NCI-H774 (cell line): ENCODE results near the gene TAAR1.
A peak's percentile ranks its signal among the peaks of the same experiment; 100 is the strongest.
"Not testable (repeated sequence)": the region's sequence is repeated elsewhere in the genome, so short reads cannot be mapped to it uniquely, and the experiment has no call there.

Experiments
- DNase-seq: peaks from one replicate; lab custom pipeline; 2025; lab: John Stamatoyannopoulos, UW

The TAAR1 gene

DNA sequence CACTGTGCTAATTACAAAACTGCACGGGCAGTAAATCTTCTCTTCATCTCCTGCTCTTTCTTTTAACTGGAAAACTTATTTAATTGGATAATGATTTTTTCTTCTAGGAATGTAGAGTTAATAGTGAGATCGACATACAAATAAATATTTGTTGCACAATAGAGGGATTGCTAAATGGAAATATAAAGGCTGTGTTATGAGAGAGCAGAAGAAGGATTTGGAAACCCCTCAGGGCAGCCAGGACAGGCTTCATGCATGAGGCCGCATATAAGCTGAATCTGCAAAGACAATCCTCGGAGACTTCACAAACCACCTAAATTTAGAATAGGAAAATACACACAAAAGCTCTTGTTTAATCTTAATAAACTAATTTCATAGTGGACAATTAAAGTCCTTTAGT, 2.9 kb upstream of the TAAR1 start:
- no peak for DNase-seq

DNA sequence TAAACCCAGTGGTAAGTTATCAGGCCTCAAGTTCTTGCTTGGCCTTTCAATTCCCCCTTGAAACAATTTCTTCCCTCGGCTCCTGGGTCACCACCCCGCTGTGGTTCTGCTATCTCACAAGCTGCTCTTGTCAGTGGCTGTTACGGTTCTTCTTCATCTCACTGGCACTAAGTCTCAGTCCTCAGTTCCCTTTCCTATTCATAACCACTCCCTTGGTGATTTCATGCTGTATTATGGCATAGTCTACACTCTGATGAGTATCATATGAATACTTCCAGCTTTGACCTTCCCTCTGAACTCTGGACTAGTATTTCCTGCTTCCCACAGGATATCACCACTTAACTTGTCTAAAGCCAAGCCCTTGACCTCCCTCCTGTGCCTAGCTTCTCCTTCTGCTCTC, 7.9 kb downstream of the TAAR1 start:
- DNase-seq: no peak

DNA sequence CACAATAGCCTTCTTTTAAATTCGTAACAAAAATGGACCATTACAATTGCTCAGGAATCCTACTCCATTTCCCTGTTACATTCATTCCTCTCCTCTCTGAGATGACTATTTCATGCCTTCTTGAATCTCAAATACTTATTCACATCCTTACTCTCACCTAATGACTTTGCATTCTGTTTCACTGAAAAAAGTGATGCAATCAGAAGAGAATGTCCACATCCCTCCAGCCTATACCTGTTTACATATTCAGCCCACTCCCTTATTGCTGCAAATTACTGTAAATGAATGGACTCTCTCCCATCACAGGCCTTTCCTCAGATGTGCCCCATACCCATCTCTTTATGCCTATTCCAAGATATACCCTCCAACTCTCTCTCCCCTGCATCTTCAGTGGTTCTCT, 8.6 kb downstream of the TAAR1 start:
- DNase-seq: no peak

DNA sequence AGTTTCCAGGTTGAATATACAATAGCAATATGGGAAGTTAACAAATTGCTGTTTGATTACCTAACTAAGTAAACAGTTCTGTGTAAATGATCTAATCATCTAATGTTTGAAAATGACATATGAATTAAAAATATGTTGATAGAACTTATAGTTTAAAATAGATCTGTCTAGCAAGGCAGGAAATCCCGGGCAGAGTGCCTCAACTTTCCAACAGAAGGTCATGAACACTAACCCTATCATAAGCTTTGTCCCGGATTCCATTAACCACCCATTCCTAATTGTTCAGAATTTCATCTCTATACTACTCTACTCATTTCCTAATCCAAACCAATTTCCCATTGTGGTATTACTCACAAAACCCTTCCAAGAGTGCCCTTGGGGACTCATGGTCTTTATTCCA, 10.2 kb downstream of the TAAR1 start:
- DNase-seq: no peak

DNA sequence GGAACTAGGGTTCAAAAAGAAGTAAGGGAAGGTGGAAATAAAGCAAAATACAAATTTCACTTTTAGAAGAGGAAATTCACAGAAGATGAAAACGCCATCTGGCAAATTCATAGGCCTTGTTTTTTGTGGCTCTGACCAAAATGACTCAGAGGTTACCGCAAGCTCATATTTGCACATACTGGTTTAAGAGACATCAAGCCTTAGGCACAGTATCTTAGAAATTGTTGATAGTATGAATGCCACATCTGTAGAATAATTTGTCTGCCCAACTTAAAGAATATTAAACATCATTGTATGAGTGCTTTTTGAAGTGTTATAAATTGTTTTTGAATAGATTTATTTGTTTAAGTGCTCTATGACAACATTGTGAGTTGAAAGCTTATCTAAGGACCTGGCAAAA, 10.6 kb downstream of the TAAR1 start:
- peak; percentile 53 for DNase-seq

DNA sequence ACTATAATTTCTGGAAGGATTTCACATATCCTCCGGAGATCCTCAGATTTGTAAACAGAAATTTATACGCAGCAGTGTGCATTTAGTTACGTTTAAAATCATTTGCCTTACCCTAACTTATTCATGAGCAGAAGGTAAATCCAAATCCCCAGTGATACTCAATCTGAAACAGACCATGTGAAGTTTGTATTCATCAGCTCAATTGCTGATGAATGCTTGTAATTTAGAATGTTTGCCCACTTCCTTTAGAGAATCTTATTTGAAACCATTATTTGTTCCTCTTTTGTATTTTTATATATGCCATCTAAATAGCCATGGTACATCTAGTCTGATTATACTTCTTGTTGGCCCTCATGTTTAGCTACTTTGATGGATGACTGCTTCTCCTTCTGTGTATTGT, 15.4 kb downstream of the TAAR1 start:
- peak; percentile 67 for DNase-seq

DNA sequence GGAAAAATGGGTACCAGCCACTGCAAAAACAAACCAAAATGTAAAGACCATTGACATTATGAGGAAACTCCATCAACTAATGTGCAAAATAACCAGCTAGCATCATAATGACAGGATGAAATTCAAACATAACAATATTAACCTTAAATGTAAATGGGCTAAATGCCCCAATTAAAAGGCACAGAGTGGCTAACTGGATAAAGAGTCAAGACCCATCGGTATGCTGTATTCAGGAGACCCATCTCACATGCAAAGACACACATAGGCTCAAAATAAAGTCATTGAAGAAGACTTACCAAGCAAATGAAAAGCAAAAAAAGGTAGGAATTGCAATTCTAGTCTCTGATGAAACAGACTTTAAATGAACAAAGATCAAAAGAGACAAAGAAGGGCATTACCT, 21.8 kb downstream of the TAAR1 start:
- not testable (repeated sequence) for DNase-seq

DNA sequence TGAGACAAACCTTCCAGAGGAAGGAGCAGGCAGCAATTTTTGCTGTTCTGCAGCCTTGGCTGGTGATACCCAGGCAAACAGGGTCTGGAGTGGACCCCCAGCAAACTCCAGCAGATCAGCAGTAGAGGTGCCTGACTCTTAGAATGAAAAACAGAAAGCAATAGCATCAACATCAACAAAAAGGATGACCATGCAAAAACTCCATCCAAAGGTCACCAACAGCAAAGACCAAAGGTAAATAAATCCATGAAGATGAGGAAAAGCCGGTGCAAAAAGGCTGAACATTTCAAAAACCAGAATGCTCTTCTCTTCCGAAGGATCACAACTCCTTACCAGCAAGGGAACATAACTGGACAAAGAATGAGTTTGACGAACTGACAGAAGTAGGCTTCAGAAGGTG, 23.1 kb downstream of the TAAR1 start:
- not testable (repeated sequence) for DNase-seq

DNA sequence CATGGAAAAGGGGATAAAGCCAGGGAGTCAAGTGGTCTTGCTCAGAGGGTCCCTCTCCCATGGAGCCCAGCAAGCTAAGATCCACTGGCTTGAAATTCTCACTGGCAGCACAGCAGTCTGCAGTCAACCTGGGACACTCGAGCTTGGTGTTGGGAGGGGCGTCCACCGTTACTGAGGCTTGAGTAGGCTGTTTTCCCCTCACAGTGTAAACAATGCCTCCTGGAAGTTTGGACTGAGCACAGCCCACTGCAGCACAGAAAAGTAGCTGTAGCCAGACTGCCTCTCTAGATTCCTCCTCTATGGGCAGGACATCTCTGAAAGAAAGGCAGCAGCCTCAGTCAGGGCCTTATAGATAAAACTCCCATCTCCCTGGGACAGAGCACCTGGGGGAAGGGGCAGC, 23.7 kb downstream of the TAAR1 start:
- not testable (repeated sequence) for DNase-seq

DNA sequence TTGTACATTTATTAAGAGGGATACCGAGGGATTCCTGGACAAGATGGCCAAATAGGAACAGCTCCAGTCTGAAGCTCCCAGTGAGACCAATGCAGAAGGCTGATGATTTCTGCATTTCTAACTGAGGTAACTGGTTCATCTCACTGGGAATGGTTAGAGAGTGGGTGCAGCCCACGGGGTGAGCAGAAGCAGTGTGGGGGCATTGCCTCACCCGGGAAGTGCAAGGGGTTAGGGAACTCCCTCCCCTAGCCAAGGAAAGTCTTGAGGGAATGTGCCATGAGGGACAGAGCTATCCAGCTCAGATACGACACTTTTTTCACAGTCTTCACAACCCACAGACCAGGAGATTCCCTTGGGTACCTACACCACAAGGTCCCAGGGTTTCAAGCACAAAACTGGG, 24.2 kb downstream of the TAAR1 start:
- DNase-seq: no peak

DNA sequence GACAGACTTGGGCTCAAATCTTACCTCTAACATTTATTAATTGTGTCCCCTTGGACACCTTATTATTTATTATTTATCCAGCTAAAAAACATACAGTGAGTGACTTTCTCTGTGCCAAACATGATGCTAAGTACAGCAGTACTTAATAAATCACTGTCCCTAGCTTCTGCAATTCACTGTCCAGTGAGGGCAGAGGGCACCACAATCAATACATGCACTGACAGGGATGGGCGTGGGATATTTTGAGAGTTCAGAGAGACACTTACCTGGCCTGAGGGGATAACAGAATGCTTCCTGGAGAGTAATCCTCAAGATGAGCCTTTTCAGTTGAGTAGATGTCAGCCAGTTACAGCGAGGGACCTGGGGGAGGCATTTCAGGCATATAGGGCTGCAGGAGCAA, 25.6 kb downstream of the TAAR1 start:
- no peak for DNase-seq

DNA sequence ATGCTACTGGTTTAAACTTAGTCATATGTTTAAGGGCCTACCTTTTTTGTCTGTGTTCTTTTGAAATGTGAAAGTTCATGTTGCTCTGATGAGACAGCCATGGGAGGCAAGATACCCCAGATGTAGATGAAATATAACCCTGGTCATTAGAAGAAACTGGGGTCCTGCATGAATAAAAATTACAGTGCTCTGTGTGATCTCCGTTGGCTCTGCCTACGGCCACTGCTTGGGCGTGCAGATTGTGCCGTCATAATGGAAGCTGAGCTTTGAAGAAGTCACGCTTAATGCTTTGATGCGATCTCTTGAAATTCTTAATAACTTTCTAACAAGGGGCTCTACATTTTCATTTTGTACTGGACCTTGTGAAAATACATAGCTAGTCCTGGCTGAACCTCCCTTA, 34.8 kb downstream of the TAAR1 start, which contains the start of gene TAAR2:
Gene TAAR2, minus strand, starts transcription at position 101 of the 400 bp plus-strand sequence. Its CDS starts 0 bp downstream, at position 101.
- DNase-seq: no peak

DNA sequence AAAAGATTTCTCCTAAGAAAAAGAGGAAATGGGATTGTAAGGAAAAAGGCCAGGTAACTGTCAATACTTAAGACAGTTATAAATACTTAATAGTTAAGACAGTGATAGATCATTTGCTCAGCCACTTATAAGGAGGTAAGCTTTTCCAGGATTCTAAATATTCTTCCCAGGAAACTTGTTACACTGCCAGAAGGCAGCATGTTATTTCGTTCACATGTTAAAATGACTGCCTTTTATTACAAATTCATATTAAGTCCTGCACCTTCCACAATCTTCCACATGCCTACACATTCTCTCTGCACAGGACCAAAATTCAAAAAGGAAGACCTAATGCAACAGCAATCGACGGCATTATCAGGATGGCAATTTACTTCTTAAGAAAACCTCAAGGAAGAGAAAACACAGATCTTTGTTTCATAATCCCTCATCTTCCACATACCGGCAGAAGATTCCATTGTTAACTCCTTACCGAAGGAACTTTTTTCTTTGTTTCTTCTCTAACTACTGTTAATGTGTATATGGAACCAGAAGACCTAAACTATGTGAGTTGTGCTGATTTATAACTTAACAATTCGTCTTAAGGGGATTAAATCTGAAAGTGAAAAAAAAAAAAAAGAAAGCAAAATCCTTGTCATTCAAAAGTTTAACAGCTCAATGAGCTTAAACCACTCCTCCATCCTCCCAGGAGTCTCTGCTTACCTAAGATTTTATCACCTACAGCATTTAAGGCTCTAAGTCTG, 35.7 kb downstream of the TAAR1 start:
- DNase-seq: no peak

DNA sequence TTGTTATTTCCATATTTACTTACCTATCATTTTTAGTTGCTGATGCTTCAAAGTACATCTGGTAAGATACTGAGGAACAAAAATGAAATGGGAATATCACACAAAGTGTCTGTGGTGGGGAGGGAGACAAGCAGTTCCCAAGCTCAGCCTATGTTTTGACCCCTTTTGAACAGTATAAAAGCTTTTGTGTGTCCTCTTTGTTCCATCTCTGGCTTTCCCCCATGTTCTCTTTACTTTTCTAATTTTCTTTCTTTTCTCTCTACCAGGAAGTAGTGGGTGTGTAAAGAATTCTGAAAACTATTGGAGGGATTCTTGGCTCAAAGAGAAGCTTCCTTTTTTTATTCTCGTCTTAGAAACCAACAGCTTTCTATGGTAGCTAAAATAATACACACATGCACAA, 42.3 kb downstream of the TAAR1 start:
- DNase-seq: no peak

DNA sequence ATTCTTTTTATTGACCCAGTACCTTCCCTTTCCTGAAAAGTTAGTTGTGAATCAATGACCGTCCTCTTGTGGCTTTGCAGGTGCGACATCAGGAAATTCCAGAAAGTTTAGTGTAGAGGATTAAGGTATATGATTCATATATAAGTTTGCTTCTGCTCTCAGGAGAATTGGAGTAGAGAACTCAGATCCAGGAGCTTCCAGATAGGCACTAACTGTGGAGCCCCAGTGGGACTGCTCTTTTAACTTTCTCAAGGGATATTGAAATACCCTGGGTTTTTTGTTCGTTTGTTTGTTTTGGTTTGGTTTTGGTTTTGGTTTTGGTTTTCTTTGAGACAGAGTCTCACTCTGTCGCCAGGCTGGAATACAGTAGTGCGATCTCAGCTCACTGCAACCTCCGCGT, 44.4 kb downstream of the TAAR1 start:
- no peak for DNase-seq

DNA sequence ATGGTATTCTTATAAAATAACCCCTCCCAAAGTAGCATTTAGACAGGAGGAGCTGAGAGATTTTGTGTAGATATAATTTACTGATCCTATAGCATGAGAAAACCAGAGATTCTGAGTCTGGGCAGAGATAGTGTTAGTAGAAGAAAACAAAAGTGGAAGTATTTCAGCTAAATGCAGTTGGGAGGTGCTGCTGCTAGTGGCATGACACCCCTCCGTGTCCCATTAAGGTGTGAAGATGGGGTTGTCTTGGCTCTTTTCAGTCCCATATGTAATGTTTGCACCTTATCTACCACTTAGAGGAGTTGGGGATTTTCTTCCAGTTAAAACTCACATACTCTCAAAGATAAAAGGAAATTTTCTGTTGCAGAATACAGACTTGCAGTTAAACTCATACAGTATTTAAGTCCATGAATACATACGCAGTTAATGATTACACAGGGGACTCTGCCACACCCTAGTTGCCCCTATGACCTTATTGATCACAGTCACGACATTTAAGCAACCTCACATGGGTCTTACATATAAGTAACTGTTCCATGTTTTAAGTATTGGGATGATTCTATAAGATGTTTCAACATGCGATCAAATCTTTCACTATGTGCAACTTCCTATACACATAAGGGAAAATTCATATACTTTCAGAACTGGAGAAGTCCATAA, 46.4 kb downstream of the TAAR1 start:
- DNase-seq: no peak

DNA sequence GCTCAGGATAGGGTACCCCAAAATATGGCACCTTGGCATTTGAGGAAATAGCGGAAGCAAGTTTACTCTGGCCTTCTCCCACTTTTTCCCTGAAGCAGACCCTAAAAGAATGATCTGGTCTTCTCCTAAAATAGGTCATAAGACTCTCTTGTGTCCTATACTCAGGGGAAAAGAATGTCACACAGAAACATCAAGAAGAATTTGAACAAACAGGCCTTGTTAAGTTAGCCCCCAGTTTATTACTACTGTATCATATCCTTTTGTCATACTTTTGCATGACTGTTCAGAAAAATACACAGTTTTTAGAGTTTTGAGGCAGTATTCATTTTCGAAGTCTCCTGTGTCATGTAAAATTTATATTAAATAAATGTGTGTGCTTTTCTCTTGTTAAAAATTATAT, 47.4 kb downstream of the TAAR1 start:
- no peak for DNase-seq

DNA sequence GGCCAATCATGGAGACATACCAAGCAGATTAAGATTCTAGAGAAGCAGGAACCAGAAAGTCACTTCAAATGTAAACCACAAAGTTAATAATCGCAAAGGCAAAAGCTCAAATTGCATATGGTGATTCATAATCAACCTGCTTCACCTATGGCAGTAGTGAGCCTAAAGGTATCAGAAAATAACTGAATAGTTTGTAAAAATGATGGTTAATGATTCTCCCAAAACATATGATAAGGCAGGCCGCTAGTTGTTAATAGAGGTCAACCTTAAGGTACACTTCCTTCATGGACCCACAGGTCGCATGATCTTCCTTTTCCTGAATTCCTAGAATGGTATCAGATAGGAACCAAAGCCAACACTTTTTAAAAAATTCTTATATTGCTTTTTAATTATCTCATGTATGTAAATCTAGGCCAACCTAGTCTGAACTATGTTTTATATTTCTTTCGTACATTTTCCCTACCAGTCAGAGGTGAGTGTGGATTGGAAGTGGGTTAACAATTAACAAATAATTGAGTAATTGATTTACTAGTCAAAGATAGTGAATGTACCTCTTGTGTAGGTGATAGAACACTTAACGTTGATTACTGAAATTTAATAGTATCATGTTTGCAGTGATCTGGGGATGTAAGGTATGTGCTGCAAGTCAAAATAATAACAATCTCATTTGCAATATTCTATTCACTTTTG, 51.3 kb downstream of the TAAR1 start:
- no peak for DNase-seq

DNA sequence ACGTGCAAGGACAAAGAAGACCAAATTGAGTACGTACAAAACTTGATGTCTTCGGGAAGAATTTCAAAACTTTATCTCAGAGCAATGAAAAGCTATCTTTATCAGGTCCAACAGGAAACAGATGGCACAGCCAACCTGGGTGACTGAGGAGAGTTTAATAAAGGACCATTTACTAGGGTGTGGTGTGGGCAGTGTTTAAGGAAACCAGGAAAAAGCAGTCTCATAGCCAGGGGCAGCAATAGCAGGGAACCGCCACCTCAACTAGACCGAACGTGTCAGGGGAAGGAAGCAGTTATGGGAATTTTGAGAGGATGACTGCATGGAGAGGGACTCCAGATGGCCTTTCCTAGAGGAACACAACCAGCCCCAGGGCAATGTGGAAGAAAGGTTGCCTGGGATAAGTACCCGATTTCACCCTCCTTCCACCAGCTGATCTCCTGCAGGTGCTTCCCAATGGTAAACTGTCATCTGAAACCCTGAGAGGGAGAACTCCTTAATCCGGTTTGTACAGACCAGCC, 54.3 kb downstream of the TAAR1 start:
- DNase-seq: no peak

DNA sequence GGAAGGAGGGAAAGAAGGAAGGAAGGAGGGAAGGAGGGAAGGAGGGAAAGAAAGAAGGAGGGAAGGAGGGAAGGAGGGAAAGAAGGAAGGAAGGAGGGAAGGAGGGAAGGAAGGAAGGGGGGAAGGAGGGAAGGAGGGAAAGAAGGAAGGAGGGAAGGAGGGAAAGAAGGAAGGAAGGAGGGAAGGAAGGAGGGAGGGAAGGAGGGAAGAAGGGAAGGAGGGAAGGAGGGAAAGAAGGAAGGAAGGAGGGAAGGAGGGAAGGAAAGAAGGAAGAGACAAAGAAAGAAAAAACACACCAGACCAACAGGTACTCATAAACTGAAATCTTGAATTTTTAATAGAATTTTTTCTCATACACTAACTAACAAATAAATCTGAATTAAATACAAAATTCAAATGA, 58.1 kb downstream of the TAAR1 start:
- not testable (repeated sequence) for DNase-seq

DNA sequence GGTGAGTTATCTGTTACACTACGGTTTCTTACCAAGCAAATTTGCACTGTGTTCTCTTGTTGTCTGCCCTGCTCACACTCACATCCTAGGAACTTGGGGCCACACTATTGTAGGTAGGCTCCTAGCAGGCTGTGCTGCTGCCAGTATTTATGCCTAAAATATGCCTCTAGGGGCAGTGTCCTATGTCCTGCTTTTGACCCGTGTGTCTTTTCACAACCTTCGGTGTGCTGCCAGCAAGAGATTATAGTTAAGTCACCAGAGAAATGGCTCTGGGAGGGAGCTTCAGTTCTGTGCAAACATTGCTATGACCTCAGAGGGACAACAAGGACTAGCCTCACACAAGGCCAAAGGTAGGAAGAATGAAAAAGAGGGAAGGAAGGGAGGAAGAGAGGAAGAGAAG, 60.5 kb downstream of the TAAR1 start:
- DNase-seq: no peak

DNA sequence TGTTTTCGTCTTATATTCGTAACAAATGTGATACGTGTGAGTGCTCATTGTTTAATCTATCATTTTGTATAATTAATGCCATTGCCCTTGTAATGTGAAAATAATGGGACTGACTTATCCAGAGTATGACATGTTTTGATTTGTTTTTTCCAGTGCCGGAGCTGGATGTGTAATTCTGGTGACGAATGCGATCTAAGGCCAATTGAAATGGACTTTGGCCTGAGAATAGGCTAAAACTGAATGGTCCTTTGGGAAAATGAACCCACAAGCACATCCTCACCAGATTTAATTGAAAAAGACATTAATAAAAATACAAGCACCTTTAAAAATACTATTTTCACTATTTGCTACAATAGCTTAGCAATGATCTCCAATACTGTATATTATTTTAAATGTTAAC, 62.8 kb downstream of the TAAR1 start:
- DNase-seq: no peak
